Epithelial cell of proximal tubule (primary cell): Measurements from ENCODE around the gene KRTAP19-5. TPM values are rescaled to one million over a fixed set of nuclear protein-coding genes. Genes with fewer than 3 reads are reported as not detected.
A peak's percentile ranks its signal among the peaks of the same experiment; 100 is the strongest.
"Not testable (repeated sequence)": the region's sequence is repeated elsewhere in the genome, so short reads cannot be mapped to it uniquely, and the experiment has no call there.

ENCODE experiments used
- DNase-seq: peaks from one replicate; pipeline ENCODE4 v3.0.0-alpha.2; 2011; ENCODE audit warnings: low read depth
- H3K4me3 ChIP-seq: 2 replicates; pipeline ENCODE4 v1.5.1; 2011; ENCODE audit warnings: low read depth, mild to moderate bottlenecking, low read length
- CTCF ChIP-seq: conservative IDR thresholded peaks from 2 replicates; pipeline ENCODE4 v1.5.1; 2012; ENCODE audit warnings: low read depth, mild to moderate bottlenecking, low read length
- total RNA-seq: library from RNA; depleted of rRNA; stranded (reverse); fragments of >200 nt; gene quantifications from 2 replicates; pipeline ENCODE4 v1.2.3, GENCODE V29; 2015

KRTAP19-5 gene
- not detected in 2 replicates for total RNA-seq

- no peak within 1 kb of the TSS for H3K4me3 ChIP-seq
- DNase-seq, result no peak
- TF ChIP-seq CTCF, result no peak
Measured at GRCh38 chr21:30502041-30502440, at the start of gene KRTAP19-5. KRTAP19-5 (minus strand) TSS chr21:30502141; CDS start chr21:30502090, 51 bp downstream.

GRCh38 chr21:30541764-30542163 is 39.8 kb upstream of the KRTAP19-5 start, which contains the start of gene KRTAP19-6:
KRTAP19-6 (minus strand) TSS chr21:30541864; CDS start chr21:30541833, 31 bp downstream.
- DNase-seq, result no peak
- H3K4me3 ChIP-seq, result no peak within 1 kb of the TSS
- TF ChIP-seq CTCF, result no peak

GRCh38 chr21:30518876-30519275 is 16.9 kb upstream of the KRTAP19-5 start:
- no peak overlapping the region for H3K4me3 ChIP-seq
- no peak for DNase-seq
- TF ChIP-seq CTCF, result no peak

GRCh38 chr21:30515681-30516080 is 13.7 kb upstream of the KRTAP19-5 start:
- no peak for TF ChIP-seq CTCF
- H3K4me3 ChIP-seq, result no peak overlapping the region
- no peak for DNase-seq

GRCh38 chr21:30505621-30506205 is 3.8 kb upstream of the KRTAP19-5 start:
- H3K4me3 ChIP-seq, DNase-seq: not testable (repeated sequence)
- peak; percentile 29 for TF ChIP-seq CTCF

GRCh38 chr21:30497065-30497464 is 4.9 kb downstream of the KRTAP19-5 start, which contains the start of gene KRTAP19-4:
KRTAP19-4 (minus strand) TSS chr21:30497165; CDS start chr21:30497110, 55 bp downstream.
- DNase-seq, result no peak
- TF ChIP-seq CTCF, result no peak

GRCh38 chr21:30491963-30492428 is 9.9 kb downstream of the KRTAP19-5 start, which contains the start of gene KRTAP19-3:
KRTAP19-3 (minus strand) TSS chr21:30492013; CDS start chr21:30491957, 56 bp downstream.
- DNase-seq, result no peak
- no peak for TF ChIP-seq CTCF
- H3K4me3 ChIP-seq, result no peak within 1 kb of the TSS

More at GRCh38 chr21:30497065-30497464, 4.9 kb downstream of the KRTAP19-5 start, which contains the start of gene KRTAP19-4:
- no peak within 1 kb of the TSS for H3K4me3 ChIP-seq
